Measurements from ENCODE around the gene ING5.

Gene ING5

DNA sequence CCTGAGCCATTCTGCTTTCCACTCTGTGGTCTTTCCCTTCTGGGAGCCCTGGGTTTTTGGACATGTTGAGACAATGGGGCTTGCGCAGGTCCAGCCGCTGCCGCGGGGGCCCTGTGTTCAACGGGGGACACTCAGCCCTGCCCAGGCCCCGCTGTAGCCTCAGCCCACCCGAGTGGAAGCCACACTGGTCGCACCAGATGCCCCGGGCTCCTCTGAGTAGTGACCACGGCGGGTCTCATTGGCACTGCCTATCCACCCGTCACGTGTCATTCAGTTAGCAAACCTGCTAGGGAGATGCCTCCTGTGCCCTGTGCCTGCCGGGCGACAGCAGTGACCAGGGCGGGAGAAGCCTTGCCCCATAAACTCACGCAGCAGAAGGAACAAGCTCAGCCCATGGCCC lies 51.7 kb downstream of the ING5 start:
- Histone ChIP-seq H3K4me2 (ENCODE audit: low read length) (no peak overlapping the region), H3K9me2 (ENCODE audit: low read depth, low read length) (no peaks in the 10 kb centered on the region), H3K9ac (ENCODE audit: low read length) (no peak overlapping the region), H2AFZ (ENCODE audit: low read length) (no peak overlapping the region), H3F3A (ENCODE audit: insufficient read depth, low read length) (no peaks in the 10 kb centered on the region), H3K36me3 (ENCODE audit: insufficient read depth, low read length) (peaks cover 54% of the 10 kb centered on the region), H3K4me1 (ENCODE audit: insufficient read depth, low read length, severe bottlenecking) (no peaks in the 10 kb centered on the region), H3K9me3 (ENCODE audit: low read length) (no peaks in the 10 kb centered on the region), H4K20me1 (ENCODE audit: insufficient read depth, low read length) (no peaks in the 10 kb centered on the region), H3K27me3 (ENCODE audit: insufficient read depth, low read length) (no peaks in the 10 kb centered on the region), H3K4me3 (ENCODE audit: low read depth, low read length, poor library complexity, severe bottlenecking) (no peak overlapping the region), H3K27ac (ENCODE audit: low read depth, low read length, poor library complexity, severe bottlenecking) (no peak overlapping the region), H3K79me2 (ENCODE audit: insufficient read depth, low read length) (no peaks in the 10 kb centered on the region)
- TF ChIP-seq, protein P1, sequence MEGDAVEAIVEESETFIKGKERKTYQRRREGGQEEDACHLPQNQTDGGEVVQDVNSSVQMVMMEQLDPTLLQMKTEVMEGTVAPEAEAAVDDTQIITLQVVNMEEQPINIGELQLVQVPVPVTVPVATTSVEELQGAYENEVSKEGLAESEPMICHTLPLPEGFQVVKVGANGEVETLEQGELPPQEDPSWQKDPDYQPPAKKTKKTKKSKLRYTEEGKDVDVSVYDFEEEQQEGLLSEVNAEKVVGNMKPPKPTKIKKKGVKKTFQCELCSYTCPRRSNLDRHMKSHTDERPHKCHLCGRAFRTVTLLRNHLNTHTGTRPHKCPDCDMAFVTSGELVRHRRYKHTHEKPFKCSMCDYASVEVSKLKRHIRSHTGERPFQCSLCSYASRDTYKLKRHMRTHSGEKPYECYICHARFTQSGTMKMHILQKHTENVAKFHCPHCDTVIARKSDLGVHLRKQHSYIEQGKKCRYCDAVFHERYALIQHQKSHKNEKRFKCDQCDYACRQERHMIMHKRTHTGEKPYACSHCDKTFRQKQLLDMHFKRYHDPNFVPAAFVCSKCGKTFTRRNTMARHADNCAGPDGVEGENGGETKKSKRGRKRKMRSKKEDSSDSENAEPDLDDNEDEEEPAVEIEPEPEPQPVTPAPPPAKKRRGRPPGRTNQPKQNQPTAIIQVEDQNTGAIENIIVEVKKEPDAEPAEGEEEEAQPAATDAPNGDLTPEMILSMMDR (IDR thresholded peaks at IDR 0.05; ENCODE audit: low read length), result no peak
- TF ChIP-seq EZH2 (IDR thresholded peaks at IDR 0.05; ENCODE audit: borderline replicate concordance, low read length), result no peak

DNA sequence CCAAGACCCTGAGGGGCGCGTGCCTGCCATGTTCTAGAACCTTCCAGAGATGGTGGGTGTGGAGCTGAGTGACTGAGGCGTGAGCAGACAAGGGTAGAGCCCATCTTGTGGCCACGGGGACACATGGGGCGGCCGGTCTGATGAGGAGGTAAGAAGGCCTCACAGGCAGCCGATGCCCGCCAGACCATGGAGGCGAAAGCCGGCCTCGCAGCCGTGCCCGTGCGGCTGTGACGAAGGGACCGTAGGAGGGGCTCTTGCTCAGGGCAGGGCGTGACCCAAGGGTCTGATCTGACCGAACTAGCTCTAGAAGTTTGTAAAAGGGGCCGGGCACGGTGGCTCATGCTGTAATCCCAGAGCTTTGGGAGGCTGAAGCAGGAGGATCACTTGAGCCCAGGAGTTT lies 52.2 kb downstream of the ING5 start:
- H3K36me3 ChIP-seq (ENCODE audit: insufficient read depth, low read length), result peaks cover 53% of the 10 kb centered on the region
- no peaks in the 10 kb centered on the region for H3K79me2 ChIP-seq (ENCODE audit: insufficient read depth, low read length)
- no peak overlapping the region for H3K4me3 ChIP-seq (ENCODE audit: low read depth, low read length, poor library complexity, severe bottlenecking)
- no peak for TF ChIP-seq EZH2 (IDR thresholded peaks at IDR 0.05; ENCODE audit: borderline replicate concordance, low read length)
- TF ChIP-seq, protein P1 (IDR thresholded peaks at IDR 0.05; ENCODE audit: low read length), result no peak
- no peak overlapping the region for H3K9ac ChIP-seq (ENCODE audit: low read length)
- H2AFZ ChIP-seq (ENCODE audit: low read length), result no peak overlapping the region
- H3K9me2 ChIP-seq (ENCODE audit: low read depth, low read length), result no peaks in the 10 kb centered on the region
- H4K20me1 ChIP-seq (ENCODE audit: insufficient read depth, low read length), result no peaks in the 10 kb centered on the region
- H3K4me2 ChIP-seq (ENCODE audit: low read length), result no peak overlapping the region
- H3F3A ChIP-seq (ENCODE audit: insufficient read depth, low read length), result no peaks in the 10 kb centered on the region
- H3K4me1 ChIP-seq (ENCODE audit: insufficient read depth, low read length, severe bottlenecking), result no peaks in the 10 kb centered on the region
- no peak overlapping the region for H3K27ac ChIP-seq (ENCODE audit: low read depth, low read length, poor library complexity, severe bottlenecking)
- H3K9me3 ChIP-seq (ENCODE audit: low read length), result no peaks in the 10 kb centered on the region
- no peaks in the 10 kb centered on the region for H3K27me3 ChIP-seq (ENCODE audit: insufficient read depth, low read length)

DNA sequence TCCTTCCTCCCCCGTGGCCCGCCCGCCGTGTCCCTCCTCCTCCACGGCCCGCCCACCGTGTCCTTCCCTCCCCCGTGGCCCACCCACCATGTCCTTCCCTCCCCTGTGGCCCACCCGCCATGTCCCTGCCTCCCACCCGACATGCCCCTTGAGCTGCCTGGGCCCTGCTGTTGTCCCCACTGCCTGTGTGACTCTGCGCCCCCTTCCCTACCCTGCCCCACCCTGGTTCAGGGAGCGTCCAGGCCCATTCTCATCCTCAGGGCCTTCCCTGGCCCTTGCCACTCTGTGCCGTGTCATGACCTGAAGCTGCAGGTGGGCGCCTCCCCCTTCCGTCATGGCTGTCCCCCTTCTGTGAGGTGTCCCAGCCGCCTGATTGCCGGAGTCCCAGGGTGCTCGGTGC lies 53.3 kb downstream of the ING5 start:
- no peak overlapping the region for H2AFZ ChIP-seq (ENCODE audit: low read length)
- H3K36me3 ChIP-seq (ENCODE audit: insufficient read depth, low read length), result peaks cover 53% of the 10 kb centered on the region
- H3K27ac ChIP-seq (ENCODE audit: low read depth, low read length, poor library complexity, severe bottlenecking), result no peak overlapping the region
- no peaks in the 10 kb centered on the region for H3K27me3 ChIP-seq (ENCODE audit: insufficient read depth, low read length)
- H3F3A ChIP-seq (ENCODE audit: insufficient read depth, low read length), result no peaks in the 10 kb centered on the region
- no peak overlapping the region for H3K4me2 ChIP-seq (ENCODE audit: low read length)
- H3K4me1 ChIP-seq (ENCODE audit: insufficient read depth, low read length, severe bottlenecking), result no peaks in the 10 kb centered on the region
- H3K9me3 ChIP-seq (ENCODE audit: low read length), result no peaks in the 10 kb centered on the region
- no peaks in the 10 kb centered on the region for H3K79me2 ChIP-seq (ENCODE audit: insufficient read depth, low read length)
- no peaks in the 10 kb centered on the region for H4K20me1 ChIP-seq (ENCODE audit: insufficient read depth, low read length)
- no peak overlapping the region for H3K4me3 ChIP-seq (ENCODE audit: low read depth, low read length, poor library complexity, severe bottlenecking)
- no peaks in the 10 kb centered on the region for H3K9me2 ChIP-seq (ENCODE audit: low read depth, low read length)
- TF ChIP-seq, protein P1 (IDR thresholded peaks at IDR 0.05; ENCODE audit: low read length), result no peak
- TF ChIP-seq EZH2 (IDR thresholded peaks at IDR 0.05; ENCODE audit: borderline replicate concordance, low read length), result no peak
- H3K9ac ChIP-seq (ENCODE audit: low read length), result no peak overlapping the region
